Astrocyte (in vitro differentiated cells and primary cell): ENCODE results near the gene MAP1LC3C. TPM values are rescaled to one million over a fixed set of nuclear protein-coding genes. Genes with fewer than 3 reads are reported as not detected.

Source experiments
- DNase-seq: peaks from one replicate; pipeline ENCODE4 v3.0.0-alpha.2; 2010; ENCODE audit warnings: low read depth
- FAIRE-seq: peaks from 2 replicates; lab custom pipeline; 2011; peaks lifted over from hg19 to GRCh38; lab: Jason Lieb, UNC
- H2AFZ ChIP-seq: 2 replicates; pipeline ENCODE4 v1.6.0; 2012; ENCODE audit warnings: low read depth, low read length, inconsistent platforms
- H3K27ac ChIP-seq: 2 replicates; pipeline ENCODE4 v1.5.1; 2011; ENCODE audit warnings: low read depth, low read length, inconsistent platforms
- H3K27me3 ChIP-seq: 2 replicates; pipeline ENCODE4 v1.6.0; 2011; ENCODE audit warnings: low read length, inconsistent platforms; ENCODE audit not compliant: insufficient read depth
- H3K36me3 ChIP-seq: 2 replicates; pipeline ENCODE4 v1.5.1; 2011; ENCODE audit warnings: low read length, inconsistent platforms; ENCODE audit not compliant: insufficient read depth
- H3K4me1 ChIP-seq: 2 replicates; pipeline ENCODE4 v1.5.1; 2011; ENCODE audit warnings: low read length, inconsistent platforms; ENCODE audit not compliant: insufficient read depth
- H3K4me2 ChIP-seq: 2 replicates; pipeline ENCODE4 v1.6.0; 2012; ENCODE audit warnings: low read length, inconsistent platforms
- H3K4me3 ChIP-seq: 2 replicates; pipeline ENCODE4 v1.5.1; 2011; ENCODE audit warnings: low read depth, mild to moderate bottlenecking, low read length, inconsistent platforms; ENCODE audit not compliant: insufficient read depth
- H3K79me2 ChIP-seq: 2 replicates; pipeline ENCODE4 v1.6.0; 2012; ENCODE audit warnings: mild to moderate bottlenecking, low read length, inconsistent platforms; ENCODE audit not compliant: insufficient read depth
- H3K9ac ChIP-seq: 2 replicates; pipeline ENCODE4 v1.6.0; 2012; ENCODE audit warnings: mild to moderate bottlenecking, low read length, inconsistent platforms
- H3K9me3 ChIP-seq: 2 replicates; pipeline ENCODE4 v1.5.1; 2012; ENCODE audit warnings: low read depth, mild to moderate bottlenecking, low read length, inconsistent platforms; ENCODE audit not compliant: insufficient read depth
- H4K20me1 ChIP-seq: 2 replicates; pipeline ENCODE4 v1.6.0; 2012; ENCODE audit warnings: low read length, inconsistent platforms; ENCODE audit not compliant: insufficient read depth
- H3K27ac Mint-ChIP-seq: one replicate; pipeline ENCODE4 v1.8.0; 2021; ENCODE audit warnings: mild to moderate bottlenecking, mixed read lengths; ENCODE audit not compliant: unreplicated experiment
- H3K27me3 Mint-ChIP-seq: one replicate; pipeline ENCODE4 v1.8.0; 2021; ENCODE audit warnings: low read depth, mixed read lengths; ENCODE audit not compliant: unreplicated experiment
- H3K36me3 Mint-ChIP-seq: one replicate; pipeline ENCODE4 v1.8.0; 2021; ENCODE audit warnings: low read depth, mixed read lengths; ENCODE audit not compliant: unreplicated experiment
- H3K4me1 Mint-ChIP-seq: one replicate; pipeline ENCODE4 v1.8.0; 2021; ENCODE audit warnings: low read depth, mixed read lengths; ENCODE audit not compliant: unreplicated experiment
- H3K4me3 Mint-ChIP-seq: one replicate; pipeline ENCODE4 v1.8.0; 2021; ENCODE audit warnings: mild to moderate bottlenecking, moderate library complexity, mixed read lengths; ENCODE audit not compliant: unreplicated experiment
- H3K9me3 Mint-ChIP-seq: one replicate; pipeline ENCODE4 v1.8.0; 2021; ENCODE audit warnings: mild to moderate bottlenecking, mixed read lengths; ENCODE audit not compliant: unreplicated experiment
- EZH2 ChIP-seq: IDR thresholded peaks from 2 replicates; pipeline ENCODE4 v1.6.1; 2012; ENCODE audit warnings: mild to moderate bottlenecking, low read length, inconsistent platforms; ENCODE audit not compliant: insufficient read depth
- total RNA-seq: library from RNA; stranded (reverse); gene quantifications from 2 replicates; pipeline ENCODE4 v1.2.1, GENCODE V29; 2021
- TF ChIP-seq, protein P1 (sequence below): IDR thresholded peaks from 2 replicates; pipeline ENCODE4 v1.5.1; 2011; ENCODE audit warnings: low read depth, mild to moderate bottlenecking, inconsistent platforms, low read length, moderate library complexity; ENCODE audit not compliant: insufficient read depth

MAP1LC3C gene
- total RNA-seq, 1 donor from 2014 or later, result 9.9 TPM

DNA sequence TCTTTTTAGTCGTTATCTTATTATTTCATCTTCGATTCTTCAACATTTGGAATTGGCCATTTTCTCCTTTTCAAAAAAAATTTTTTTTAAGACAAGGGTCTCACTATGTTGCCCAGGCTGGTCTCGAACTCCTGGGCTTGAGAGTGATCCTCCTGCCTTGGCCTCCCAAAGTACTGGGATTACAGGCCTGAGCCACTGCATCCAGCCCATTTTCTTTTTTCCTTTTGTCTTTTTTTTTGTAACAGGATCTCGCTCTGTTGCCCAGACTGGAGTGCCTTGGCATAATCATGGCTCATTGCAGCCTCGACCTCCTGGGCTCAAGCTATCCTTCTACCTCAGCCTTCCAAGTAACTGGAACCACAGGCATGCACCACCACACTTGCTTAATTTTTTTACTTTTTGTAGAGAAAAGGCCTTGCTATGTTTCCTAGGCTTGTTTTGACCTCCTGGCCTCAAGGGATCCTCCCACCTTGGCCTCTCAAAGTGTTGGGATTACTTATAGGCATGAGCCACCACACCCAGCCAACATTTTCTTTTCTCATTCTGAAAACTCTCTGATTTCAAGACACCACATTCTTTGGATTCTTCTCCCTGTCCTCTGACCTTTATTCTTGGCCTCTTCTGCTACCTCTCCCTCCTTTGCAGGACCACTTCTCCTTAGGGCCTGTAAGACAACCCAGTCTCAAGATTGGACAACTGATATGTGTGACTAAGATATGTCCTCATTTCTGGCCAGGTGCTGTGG lies 6.0 kb upstream of the MAP1LC3C start:
- Mint-ChIP-seq H3K27me3 (no peaks in the 10 kb centered on the region), H3K9me3 (peaks cover 2% of the 10 kb centered on the region), H3K36me3 (no peaks in the 10 kb centered on the region), H3K4me3 (peak overlapping the region; percentile 47), H3K4me1 (peaks cover 4% of the 10 kb centered on the region), H3K27ac (peak overlapping the region; percentile 12)
- FAIRE-seq (no peak), DNase-seq (peak; percentile 19)
- no peaks in the 10 kb centered on the region for H4K20me1 ChIP-seq
- H3K9me3 ChIP-seq, result no peaks in the 10 kb centered on the region
- H3K4me2 ChIP-seq, result no peak overlapping the region
- H3K4me1 ChIP-seq, result no peaks in the 10 kb centered on the region
- H3K27ac ChIP-seq, result no peak overlapping the region
- no peak overlapping the region for H3K4me3 ChIP-seq
- no peaks in the 10 kb centered on the region for H3K27me3 ChIP-seq
- no peak overlapping the region for H2AFZ ChIP-seq
- no peak overlapping the region for H3K9ac ChIP-seq
- no peak for TF ChIP-seq EZH2
- TF ChIP-seq, protein P1, sequence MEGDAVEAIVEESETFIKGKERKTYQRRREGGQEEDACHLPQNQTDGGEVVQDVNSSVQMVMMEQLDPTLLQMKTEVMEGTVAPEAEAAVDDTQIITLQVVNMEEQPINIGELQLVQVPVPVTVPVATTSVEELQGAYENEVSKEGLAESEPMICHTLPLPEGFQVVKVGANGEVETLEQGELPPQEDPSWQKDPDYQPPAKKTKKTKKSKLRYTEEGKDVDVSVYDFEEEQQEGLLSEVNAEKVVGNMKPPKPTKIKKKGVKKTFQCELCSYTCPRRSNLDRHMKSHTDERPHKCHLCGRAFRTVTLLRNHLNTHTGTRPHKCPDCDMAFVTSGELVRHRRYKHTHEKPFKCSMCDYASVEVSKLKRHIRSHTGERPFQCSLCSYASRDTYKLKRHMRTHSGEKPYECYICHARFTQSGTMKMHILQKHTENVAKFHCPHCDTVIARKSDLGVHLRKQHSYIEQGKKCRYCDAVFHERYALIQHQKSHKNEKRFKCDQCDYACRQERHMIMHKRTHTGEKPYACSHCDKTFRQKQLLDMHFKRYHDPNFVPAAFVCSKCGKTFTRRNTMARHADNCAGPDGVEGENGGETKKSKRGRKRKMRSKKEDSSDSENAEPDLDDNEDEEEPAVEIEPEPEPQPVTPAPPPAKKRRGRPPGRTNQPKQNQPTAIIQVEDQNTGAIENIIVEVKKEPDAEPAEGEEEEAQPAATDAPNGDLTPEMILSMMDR, result no peak
- no peaks in the 10 kb centered on the region for H3K36me3 ChIP-seq
- no peaks in the 10 kb centered on the region for H3K79me2 ChIP-seq

- no peak overlapping the region for H3K4me2 ChIP-seq
- Mint-ChIP-seq H3K27me3 (no peaks in the 10 kb centered on the region), H3K36me3 (no peaks in the 10 kb centered on the region), H3K4me3 (no peak overlapping the region), H3K27ac (no peak overlapping the region), H3K4me1 (peaks cover 10% of the 10 kb centered on the region), H3K9me3 (peaks cover 2% of the 10 kb centered on the region)
- no peaks in the 10 kb centered on the region for H4K20me1 ChIP-seq
- no peak overlapping the region for H3K9ac ChIP-seq
- no peaks in the 10 kb centered on the region for H3K27me3 ChIP-seq
- H3K9me3 ChIP-seq, result no peaks in the 10 kb centered on the region
- H3K36me3 ChIP-seq, result no peaks in the 10 kb centered on the region
- H3K27ac ChIP-seq, result no peak overlapping the region
- H2AFZ ChIP-seq, result no peak overlapping the region
- DNase-seq (no peak), FAIRE-seq (no peak)
- peaks cover 3% of the 10 kb centered on the region for H3K4me1 ChIP-seq
- no peaks in the 10 kb centered on the region for H3K79me2 ChIP-seq
- TF ChIP-seq, protein P1, result no peak
- no peak for TF ChIP-seq EZH2
- H3K4me3 ChIP-seq, result no peak overlapping the region
These were observed 3.6 kb upstream of the MAP1LC3C start for GRCh38 chr1:242002510-242002909.

DNA sequence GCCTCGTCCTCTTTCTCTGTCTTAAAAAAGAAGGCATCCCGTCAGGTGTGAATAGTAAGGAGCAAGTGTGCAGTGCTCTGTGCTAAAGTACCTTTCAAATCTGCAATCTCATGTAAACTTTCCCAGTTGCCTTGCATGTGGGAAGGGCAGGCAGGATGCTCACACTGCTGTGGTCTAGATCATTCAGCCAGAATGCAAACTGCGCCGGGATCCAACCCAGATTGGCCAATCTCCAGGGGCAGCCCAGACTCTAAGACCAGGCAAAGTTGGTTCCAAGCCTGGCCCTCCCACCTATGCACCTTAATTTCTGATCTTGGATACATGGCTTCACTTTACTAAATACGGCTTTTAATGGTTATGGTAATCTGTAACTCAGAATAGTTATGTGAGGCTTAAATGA lies 3.2 kb upstream of the MAP1LC3C start:
- H3K9ac ChIP-seq, result no peak overlapping the region
- H3K36me3 Mint-ChIP-seq, result no peaks in the 10 kb centered on the region

More for the DNA sequence above, 3.2 kb upstream of the MAP1LC3C start:
- Mint-ChIP-seq H3K27me3 (no peaks in the 10 kb centered on the region), H3K4me1 (peaks cover 10% of the 10 kb centered on the region), H3K4me3 (no peak overlapping the region), H3K27ac (no peak overlapping the region), H3K9me3 (peaks cover 2% of the 10 kb centered on the region)
- no peaks in the 10 kb centered on the region for H3K79me2 ChIP-seq
- peak; percentile 26 for DNase-seq
- H3K4me1 ChIP-seq, result peaks cover 3% of the 10 kb centered on the region
- no peak overlapping the region for H3K4me2 ChIP-seq
- H3K27ac ChIP-seq, result no peak overlapping the region
- no peak for FAIRE-seq
- H4K20me1 ChIP-seq, result no peaks in the 10 kb centered on the region
- TF ChIP-seq, protein P1, result no peak
- no peak for TF ChIP-seq EZH2
- no peaks in the 10 kb centered on the region for H3K36me3 ChIP-seq
- no peaks in the 10 kb centered on the region for H3K9me3 ChIP-seq
- no peak overlapping the region for H2AFZ ChIP-seq
- no peak overlapping the region for H3K4me3 ChIP-seq
- H3K27me3 ChIP-seq, result no peaks in the 10 kb centered on the region
